ENCODE measurements around the gene LRRC4C. TPM values are rescaled to one million over a fixed set of nuclear protein-coding genes. Genes with fewer than 3 reads are reported as not detected.

Gene LRRC4C
- total and polyA plus RNA-seq, 2 experiments from 2014 or later: not detected

DNA sequence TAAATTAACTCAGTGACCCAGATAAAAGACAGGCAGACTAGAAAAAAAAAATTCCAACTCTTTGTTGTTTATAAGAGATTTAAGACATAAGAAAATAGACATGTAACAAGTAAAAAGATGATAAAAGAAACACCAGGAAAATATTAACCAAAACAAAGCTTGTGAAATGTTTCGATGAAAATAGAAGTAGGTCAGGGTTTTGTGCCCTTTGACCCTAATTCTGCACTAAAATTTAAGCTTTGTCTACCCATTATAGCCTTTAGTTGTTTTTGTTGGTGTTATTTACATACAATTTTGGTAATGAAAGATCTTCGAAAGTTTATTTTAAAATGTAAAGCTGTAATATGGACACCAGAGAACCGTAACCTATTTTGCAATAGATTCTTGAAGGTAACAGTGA is 75.7 kb downstream of the LRRC4C start:
- no peaks in the 10 kb centered on the region for H3K27me3 ChIP-seq (replicated peaks; ENCODE audit: insufficient read depth)
- WGBS, 2 experiments (ENCODE audit: low coverage in 1 of 2, low lambda C conversion rate in 2 of 2, missing lambda C conversion rate in 2 of 2): 29 to 37% methylated on average over 3 of the region's 3 CpGs

DNA sequence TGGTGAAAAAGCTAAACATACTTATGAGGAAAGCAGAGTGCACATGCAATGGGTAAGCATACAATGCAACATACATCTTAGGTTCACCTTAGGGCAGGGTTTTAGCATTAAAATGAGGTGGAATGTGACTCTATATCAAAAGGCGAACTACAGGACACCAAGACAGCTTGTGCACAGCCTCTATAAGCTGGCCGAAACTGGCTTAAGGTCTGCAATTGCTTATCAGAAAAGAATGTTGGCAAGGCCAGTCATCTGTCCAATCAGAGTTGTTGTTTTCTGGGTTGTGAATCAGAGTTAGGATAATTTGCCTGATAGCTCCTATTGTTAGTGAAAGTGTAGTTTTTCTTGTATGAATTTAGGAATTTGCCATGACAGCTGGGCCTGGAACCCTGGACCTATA is 76.5 kb downstream of the LRRC4C start:
- no peak overlapping the region for H3K4me2 ChIP-seq (ENCODE audit: unreplicated experiment)
- TF ChIP-seq EZH2phosphoT487 (IDR thresholded peaks at IDR 0.05; ENCODE audit: insufficient read depth, low read depth) (no peak), EZH2 (IDR thresholded peaks at IDR 0.05; ENCODE audit: insufficient read depth, poor library complexity, severe bottlenecking) (no peak)
- H3K4me1 ChIP-seq (ENCODE audit: insufficient read depth): no peaks in the 10 kb centered on the region
- H3K27ac ChIP-seq: no peak overlapping the region
- no peaks in the 10 kb centered on the region for H3K9me2 ChIP-seq (ENCODE audit: insufficient read depth)
- no peak overlapping the region for H2AFZ ChIP-seq
- no peaks in the 10 kb centered on the region for H3K27me3 ChIP-seq (replicated peaks; ENCODE audit: insufficient read depth)
- H3K9me3 ChIP-seq (ENCODE audit: low read depth): no peaks in the 10 kb centered on the region
- no peak overlapping the region for H3K4me3 ChIP-seq
- no peaks in the 10 kb centered on the region for H3K79me2 ChIP-seq (ENCODE audit: insufficient read depth)
- in situ Hi-C loops (cut with MboI): no loop called here
- WGBS, 2 experiments (ENCODE audit: low coverage in 1 of 2, low lambda C conversion rate in 2 of 2, missing lambda C conversion rate in 2 of 2): 13 to 18% methylated on average over 2 of the region's 2 CpGs
- no peaks in the 10 kb centered on the region for H4K20me1 ChIP-seq (ENCODE audit: insufficient read depth)
- H3K9ac ChIP-seq: no peak overlapping the region
- no peaks in the 10 kb centered on the region for H3K36me3 ChIP-seq (ENCODE audit: low read depth)
- H3F3A ChIP-seq (ENCODE audit: insufficient read depth): no peaks in the 10 kb centered on the region
- no peak for DNase-seq

More for the DNA sequence above, 75.7 kb downstream of the LRRC4C start:
- Histone ChIP-seq H3K4me3 (no peak overlapping the region), H4K20me1 (ENCODE audit: insufficient read depth) (no peaks in the 10 kb centered on the region), H3K4me1 (ENCODE audit: insufficient read depth) (no peaks in the 10 kb centered on the region), H3K27ac (no peak overlapping the region), H3K9me2 (ENCODE audit: insufficient read depth) (no peaks in the 10 kb centered on the region), H3K4me2 (ENCODE audit: unreplicated experiment) (no peak overlapping the region), H3F3A (ENCODE audit: insufficient read depth) (no peaks in the 10 kb centered on the region), H2AFZ (no peak overlapping the region), H3K9me3 (ENCODE audit: low read depth) (no peaks in the 10 kb centered on the region), H3K79me2 (ENCODE audit: insufficient read depth) (no peaks in the 10 kb centered on the region), H3K9ac (no peak overlapping the region), H3K36me3 (ENCODE audit: low read depth) (no peaks in the 10 kb centered on the region)
- in situ Hi-C loops (cut with MboI): no loop called here
- DNase-seq: no peak
- TF ChIP-seq EZH2 (IDR thresholded peaks at IDR 0.05; ENCODE audit: insufficient read depth, poor library complexity, severe bottlenecking) (no peak), EZH2phosphoT487 (IDR thresholded peaks at IDR 0.05; ENCODE audit: insufficient read depth, low read depth) (no peak)

DNA sequence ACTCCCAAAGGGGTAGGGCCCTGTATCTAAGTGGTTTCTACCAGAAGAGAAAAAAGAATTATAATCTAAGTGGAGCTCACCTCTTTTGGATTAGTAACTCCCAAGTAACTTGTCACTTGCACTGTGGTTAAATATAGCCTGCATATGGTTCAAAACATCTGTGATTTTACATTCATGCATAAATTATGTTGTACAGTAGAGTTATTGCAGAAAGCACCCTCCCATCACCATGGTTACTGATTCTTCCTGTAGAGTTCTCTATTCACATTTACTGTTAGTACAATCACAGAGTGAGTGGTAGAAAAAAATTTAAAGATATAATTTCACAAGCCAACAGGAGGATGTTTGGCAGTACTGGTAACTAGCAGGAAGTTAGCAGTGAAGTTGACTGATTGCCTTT is 80.4 kb downstream of the LRRC4C start:
- no peaks in the 10 kb centered on the region for H3K79me2 ChIP-seq (ENCODE audit: insufficient read depth)
- no peak overlapping the region for H2AFZ ChIP-seq
- no peaks in the 10 kb centered on the region for H3F3A ChIP-seq (ENCODE audit: insufficient read depth)
- H3K9ac ChIP-seq: no peak overlapping the region
- in situ Hi-C loops (cut with MboI): no loop called here
- H3K4me3 ChIP-seq: no peak overlapping the region
- H3K9me3 ChIP-seq (ENCODE audit: low read depth): no peaks in the 10 kb centered on the region
- H3K36me3 ChIP-seq (ENCODE audit: low read depth): no peaks in the 10 kb centered on the region
- DNase-seq: no peak
- H3K4me2 ChIP-seq (ENCODE audit: unreplicated experiment): no peak overlapping the region
- TF ChIP-seq EZH2phosphoT487 (IDR thresholded peaks at IDR 0.05; ENCODE audit: insufficient read depth, low read depth) (no peak), EZH2 (IDR thresholded peaks at IDR 0.05; ENCODE audit: insufficient read depth, poor library complexity, severe bottlenecking) (no peak)
- no peaks in the 10 kb centered on the region for H3K27me3 ChIP-seq (replicated peaks; ENCODE audit: insufficient read depth)
- no peaks in the 10 kb centered on the region for H3K4me1 ChIP-seq (ENCODE audit: insufficient read depth)
- no peaks in the 10 kb centered on the region for H3K9me2 ChIP-seq (ENCODE audit: insufficient read depth)
- H4K20me1 ChIP-seq (ENCODE audit: insufficient read depth): no peaks in the 10 kb centered on the region
- no peak overlapping the region for H3K27ac ChIP-seq

DNA sequence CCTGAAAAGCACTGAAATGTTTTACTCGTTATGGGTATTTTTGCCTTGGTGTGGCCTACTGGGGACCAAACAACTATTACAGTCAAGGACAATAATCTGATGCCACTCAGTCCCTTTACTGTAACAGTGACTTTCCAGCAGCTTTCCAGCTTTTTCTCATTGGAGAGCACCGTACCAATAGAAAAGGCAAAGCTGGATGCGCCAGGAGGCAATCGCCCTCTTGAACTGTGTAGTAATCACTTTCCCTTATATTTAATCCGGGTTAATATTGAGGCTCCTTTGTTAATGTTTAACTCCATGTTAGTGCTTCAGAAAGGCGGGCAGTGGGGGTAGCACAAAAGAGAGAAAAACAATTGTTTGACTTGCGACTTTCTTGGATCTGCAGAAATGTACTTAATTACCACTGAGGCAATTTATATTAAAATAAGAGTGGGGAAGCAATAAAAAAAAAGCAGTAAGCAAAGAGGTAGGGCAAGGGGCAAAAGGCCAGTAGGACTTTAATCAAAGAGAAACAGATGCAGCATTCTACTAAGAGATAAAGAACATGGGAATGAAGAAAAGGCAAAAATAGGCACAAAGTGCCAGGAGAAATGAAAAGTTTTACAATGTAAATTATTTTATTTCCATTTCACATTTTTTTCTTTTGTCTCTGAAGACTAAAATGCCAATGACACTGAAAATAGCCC is 81.6 kb downstream of the LRRC4C start:
- no peak overlapping the region for H3K27ac ChIP-seq
- no peaks in the 10 kb centered on the region for H3K36me3 ChIP-seq (ENCODE audit: low read depth)
- no peaks in the 10 kb centered on the region for H3K27me3 ChIP-seq (replicated peaks; ENCODE audit: insufficient read depth)
- in situ Hi-C loops (cut with MboI): no loop called here
- WGBS, 2 experiments (ENCODE audit: low coverage in 1 of 2, low lambda C conversion rate in 2 of 2, missing lambda C conversion rate in 2 of 2): 32 to 33% methylated on average over 7 of the region's 7 CpGs
- no peaks in the 10 kb centered on the region for H3K4me1 ChIP-seq (ENCODE audit: insufficient read depth)
- TF ChIP-seq EZH2 (IDR thresholded peaks at IDR 0.05; ENCODE audit: insufficient read depth, poor library complexity, severe bottlenecking) (no peak), EZH2phosphoT487 (IDR thresholded peaks at IDR 0.05; ENCODE audit: insufficient read depth, low read depth) (no peak)
- no peak overlapping the region for H3K4me2 ChIP-seq (ENCODE audit: unreplicated experiment)
- no peaks in the 10 kb centered on the region for H3F3A ChIP-seq (ENCODE audit: insufficient read depth)
- H4K20me1 ChIP-seq (ENCODE audit: insufficient read depth): no peaks in the 10 kb centered on the region
- no peaks in the 10 kb centered on the region for H3K9me3 ChIP-seq (ENCODE audit: low read depth)
- H3K79me2 ChIP-seq (ENCODE audit: insufficient read depth): no peaks in the 10 kb centered on the region
- H2AFZ ChIP-seq: no peak overlapping the region
- H3K4me3 ChIP-seq: no peak overlapping the region
- no peak overlapping the region for H3K9ac ChIP-seq
- no peaks in the 10 kb centered on the region for H3K9me2 ChIP-seq (ENCODE audit: insufficient read depth)
- no peak for DNase-seq

DNA sequence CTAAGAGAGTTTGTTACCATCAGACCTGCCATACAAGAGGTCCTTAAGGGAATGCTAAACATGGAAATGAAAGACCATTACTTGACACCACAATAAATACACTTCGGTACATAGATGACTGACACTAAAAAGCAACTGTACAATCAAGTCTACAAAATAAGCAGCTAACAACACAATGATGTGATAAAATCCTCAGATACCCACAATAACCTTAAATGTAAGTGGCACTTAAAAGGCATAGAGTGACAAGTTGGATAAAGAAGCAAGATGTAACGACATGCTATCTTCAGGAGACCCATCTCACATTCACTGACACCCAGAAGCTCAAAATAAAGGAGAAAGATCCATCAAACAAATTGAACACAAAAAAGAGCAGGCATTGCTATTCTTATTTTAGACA is 107.6 kb downstream of the LRRC4C start:
- H3K9ac ChIP-seq: no peak overlapping the region

More for the DNA sequence above, 107.6 kb downstream of the LRRC4C start:
- no peaks in the 10 kb centered on the region for H3K9me3 ChIP-seq (ENCODE audit: low read depth)
- no peaks in the 10 kb centered on the region for H3F3A ChIP-seq (ENCODE audit: insufficient read depth)
- H3K36me3 ChIP-seq (ENCODE audit: low read depth): no peaks in the 10 kb centered on the region
- H3K4me1 ChIP-seq (ENCODE audit: insufficient read depth): no peaks in the 10 kb centered on the region
- no peak for DNase-seq
- no peak overlapping the region for H3K4me3 ChIP-seq
- in situ Hi-C loops (cut with MboI): no loop called here
- no peaks in the 10 kb centered on the region for H4K20me1 ChIP-seq (ENCODE audit: insufficient read depth)
- no peaks in the 10 kb centered on the region for H3K79me2 ChIP-seq (ENCODE audit: insufficient read depth)
- H3K27ac ChIP-seq: no peak overlapping the region
- WGBS, 2 experiments (ENCODE audit: low coverage in 1 of 2, low lambda C conversion rate in 2 of 2, missing lambda C conversion rate in 2 of 2): 15 to 21% methylated on average over 2 of the region's 2 CpGs
- H2AFZ ChIP-seq: no peak overlapping the region
- no peaks in the 10 kb centered on the region for H3K9me2 ChIP-seq (ENCODE audit: insufficient read depth)
- H3K4me2 ChIP-seq (ENCODE audit: unreplicated experiment): no peak overlapping the region
- TF ChIP-seq EZH2phosphoT487 (IDR thresholded peaks at IDR 0.05; ENCODE audit: insufficient read depth, low read depth) (no peak), EZH2 (IDR thresholded peaks at IDR 0.05; ENCODE audit: insufficient read depth, poor library complexity, severe bottlenecking) (no peak)
- no peaks in the 10 kb centered on the region for H3K27me3 ChIP-seq (replicated peaks; ENCODE audit: insufficient read depth)
